HG03442 (cell line): Measurements from ENCODE around the gene CSTPP1.
"Not testable (repeated sequence)": the region's sequence is repeated elsewhere in the genome, so short reads cannot be mapped to it uniquely, and the experiment has no call there.

Experiments
- ATAC-seq: cut with Tn5 transposase; IDR thresholded peaks from one replicate; pipeline ENCODE4 v1.9.1; 2021; ENCODE audit warnings: mild to moderate bottlenecking, moderate library complexity; ENCODE audit not compliant: unreplicated experiment

CSTPP1 gene

GRCh38 chr11:46951864-46952263 is 15.3 kb downstream of the CSTPP1 start:
- no peak for ATAC-seq

- ATAC-seq, result no peak
These were observed 16.0 kb downstream of the CSTPP1 start for GRCh38 chr11:46952553-46952952.

DNA sequence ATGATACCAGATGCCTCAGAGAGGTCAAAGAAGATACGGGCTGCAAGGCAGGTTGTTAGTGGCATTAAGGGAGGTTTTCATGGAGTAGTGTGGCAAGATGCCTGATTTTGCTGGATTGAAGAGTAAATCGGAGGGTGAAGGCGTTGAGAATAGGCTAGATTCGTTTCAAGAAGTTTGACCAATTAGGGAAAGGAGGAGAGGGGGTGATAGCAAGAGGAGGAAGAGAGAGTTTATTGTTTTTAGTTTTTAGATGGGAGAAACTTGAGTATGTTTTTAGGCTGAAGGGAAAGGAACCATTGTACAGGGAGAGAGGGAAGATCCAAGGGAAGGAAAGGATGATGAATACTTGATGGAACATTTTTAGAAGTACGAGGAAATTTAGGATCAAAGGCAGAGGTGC is 16.5 kb downstream of the CSTPP1 start:
- ATAC-seq, result no peak

DNA sequence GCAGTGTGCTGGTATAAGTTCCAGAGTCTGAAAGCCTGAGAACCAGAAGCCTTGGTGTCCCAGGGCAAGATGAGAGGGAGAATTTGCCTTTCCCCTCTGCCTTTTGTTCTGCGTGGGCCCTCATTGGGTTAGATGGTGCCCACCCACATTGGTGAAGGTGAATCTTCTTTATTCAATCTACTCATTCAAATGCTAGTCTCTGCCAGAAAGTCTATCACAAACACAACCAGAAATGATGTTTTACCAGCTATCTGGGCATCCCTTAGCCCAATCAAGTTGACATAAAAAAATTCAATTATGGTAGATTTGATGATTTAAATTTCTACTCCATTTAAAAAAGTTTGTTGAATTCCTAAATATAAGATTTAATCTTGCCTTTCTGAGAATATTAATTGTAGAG is 22.2 kb downstream of the CSTPP1 start:
- ATAC-seq, result no peak

DNA sequence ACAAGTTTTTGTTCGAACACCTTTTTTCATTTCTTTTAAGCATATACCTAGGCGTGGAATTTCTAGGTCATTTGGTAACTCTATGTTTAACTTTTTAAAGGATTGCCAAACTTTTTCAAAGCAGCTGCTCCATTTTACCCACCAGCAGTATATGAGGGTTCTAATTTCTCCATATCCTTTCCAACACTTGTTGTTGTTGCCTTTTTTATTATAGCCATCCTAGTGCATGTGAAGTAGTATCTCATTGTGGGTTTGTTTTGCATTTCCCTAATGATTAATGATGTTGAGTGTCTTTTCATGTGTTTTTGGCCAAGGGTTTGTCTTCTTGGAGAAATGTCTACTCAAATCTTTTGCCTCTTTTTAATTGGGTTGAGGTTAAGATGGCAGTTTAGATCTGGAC is 24.5 kb downstream of the CSTPP1 start:
- ATAC-seq, result no peak

DNA sequence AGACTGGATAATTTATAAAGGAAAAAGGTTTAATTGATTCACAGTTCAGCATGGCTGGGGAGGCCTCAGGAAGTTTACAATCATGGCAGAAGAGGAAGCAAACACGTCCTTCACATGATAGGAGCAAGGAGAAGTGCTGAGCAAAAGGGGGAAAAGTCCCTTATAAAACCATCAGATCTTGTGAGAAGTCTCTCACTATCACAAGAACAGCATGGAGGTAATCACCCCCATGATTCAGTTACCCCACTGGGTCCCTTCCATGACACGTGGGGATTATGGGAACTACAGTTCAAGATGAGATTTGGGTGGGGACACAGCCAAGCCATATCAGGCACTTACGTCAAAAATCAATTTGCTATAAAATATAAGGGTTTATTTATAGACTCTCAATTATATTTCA is 25.3 kb downstream of the CSTPP1 start:
- ATAC-seq, result not testable (repeated sequence)

- ATAC-seq, result no peak
These were observed 27.3 kb downstream of the CSTPP1 start for GRCh38 chr11:46963844-46964243.

DNA sequence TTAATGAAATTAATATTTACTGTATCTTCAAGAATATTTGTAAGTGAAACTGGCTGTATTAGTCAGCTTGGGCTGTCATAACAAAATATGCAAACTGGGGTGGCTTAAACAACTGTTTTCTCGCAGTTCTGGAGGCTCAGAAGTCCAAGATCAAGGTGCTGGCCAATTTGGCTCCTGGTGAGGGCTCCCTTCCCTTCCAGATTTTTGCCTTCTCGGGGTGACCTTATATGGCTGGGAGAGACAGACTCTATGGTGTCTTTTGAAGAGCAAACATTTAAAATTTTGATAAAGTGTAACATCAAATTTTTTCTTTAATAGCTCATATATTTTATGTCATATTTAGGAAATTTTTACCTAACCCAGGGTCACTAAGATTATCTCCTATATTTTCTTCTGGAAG is 30.2 kb downstream of the CSTPP1 start:
- ATAC-seq, result no peak

DNA sequence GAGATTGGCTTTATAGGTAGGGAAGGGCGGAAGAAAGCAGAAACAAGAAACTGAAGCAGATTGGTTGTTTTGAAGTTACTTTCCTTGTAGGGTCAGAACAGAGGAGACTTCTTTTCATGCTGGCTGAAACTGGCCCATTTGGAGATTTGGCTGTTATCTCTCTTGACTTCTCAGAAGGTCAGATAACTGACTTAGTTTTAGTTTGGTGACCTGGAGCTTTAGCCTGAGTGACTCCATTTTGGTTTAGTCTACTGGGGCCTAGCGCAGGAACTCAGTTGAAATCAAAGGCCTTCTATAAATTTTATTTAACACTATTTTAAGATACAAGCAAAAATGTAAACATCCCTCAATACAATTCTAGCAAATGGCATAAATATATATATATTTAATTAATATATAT is 31.4 kb downstream of the CSTPP1 start:
- ATAC-seq, result no peak

GRCh38 chr11:46969379-46969778 is 32.8 kb downstream of the CSTPP1 start:
- ATAC-seq, result no peak

- no peak for ATAC-seq
These were observed 34.5 kb downstream of the CSTPP1 start for GRCh38 chr11:46970913-46971625.

GRCh38 chr11:46972343-46972742 is 35.8 kb downstream of the CSTPP1 start:
- no peak for ATAC-seq

GRCh38 chr11:46972821-46973220 is 36.3 kb downstream of the CSTPP1 start:
- no peak for ATAC-seq

- ATAC-seq, result no peak
These were observed 39.8 kb downstream of the CSTPP1 start for GRCh38 chr11:46976182-46976854.

DNA sequence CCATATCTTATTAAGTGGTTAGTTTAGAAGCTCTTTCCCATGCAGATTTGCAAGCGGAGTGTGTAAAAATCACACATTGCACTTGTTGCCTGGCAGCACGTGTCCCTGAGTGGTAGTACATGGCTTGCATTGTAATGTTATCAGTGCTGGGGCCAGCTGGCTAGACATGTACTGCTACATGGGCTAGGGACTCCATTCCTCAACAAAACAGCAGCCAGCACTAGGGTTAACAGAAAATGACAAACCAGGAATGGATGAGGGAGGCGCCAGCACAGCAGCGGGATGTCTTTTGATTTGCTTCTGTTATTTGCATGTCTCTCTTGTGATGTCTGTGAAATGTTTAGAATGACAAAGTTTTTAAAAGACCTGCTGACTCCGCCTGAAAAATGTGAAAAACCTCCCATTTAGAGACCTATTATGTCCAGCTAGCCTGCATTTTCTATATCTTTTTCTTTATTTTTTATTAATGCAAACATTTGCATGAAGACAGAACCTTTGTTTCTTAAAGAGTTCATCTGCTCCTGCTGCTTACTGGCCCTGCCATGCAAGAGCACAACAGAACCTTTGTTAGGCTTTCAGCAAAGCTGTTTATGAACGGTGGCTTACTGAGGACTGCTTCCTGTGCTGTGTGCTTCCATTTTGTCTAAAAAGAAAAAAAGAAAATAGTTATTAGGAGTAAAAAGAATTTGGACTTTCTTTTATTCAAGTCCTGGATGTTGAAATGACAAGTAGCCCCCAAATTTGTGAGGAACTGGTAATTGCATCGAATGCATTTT is 40.7 kb downstream of the CSTPP1 start:
- ATAC-seq, result no peak

- ATAC-seq, result no peak
These were observed 41.5 kb downstream of the CSTPP1 start for GRCh38 chr11:46978005-46978491.

DNA sequence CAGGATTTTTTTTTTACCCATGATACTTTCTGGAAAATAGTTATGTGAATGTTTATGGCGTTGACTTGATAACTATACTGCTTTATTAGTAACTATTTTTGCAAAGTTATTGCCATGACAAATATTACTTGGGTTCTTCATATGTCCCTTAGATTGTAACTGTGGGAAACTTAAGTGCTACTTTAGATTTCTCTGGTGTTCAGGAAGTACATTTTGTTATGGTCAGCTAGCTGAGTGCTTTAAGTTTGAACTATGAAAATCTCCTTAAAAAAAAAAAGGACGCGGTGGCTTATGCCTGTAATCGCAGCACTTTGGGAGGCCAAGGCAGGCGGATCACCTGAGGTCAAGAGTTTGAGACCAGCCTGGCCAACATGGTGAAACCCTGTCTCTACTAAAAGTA is 42.8 kb downstream of the CSTPP1 start:
- no peak for ATAC-seq

DNA sequence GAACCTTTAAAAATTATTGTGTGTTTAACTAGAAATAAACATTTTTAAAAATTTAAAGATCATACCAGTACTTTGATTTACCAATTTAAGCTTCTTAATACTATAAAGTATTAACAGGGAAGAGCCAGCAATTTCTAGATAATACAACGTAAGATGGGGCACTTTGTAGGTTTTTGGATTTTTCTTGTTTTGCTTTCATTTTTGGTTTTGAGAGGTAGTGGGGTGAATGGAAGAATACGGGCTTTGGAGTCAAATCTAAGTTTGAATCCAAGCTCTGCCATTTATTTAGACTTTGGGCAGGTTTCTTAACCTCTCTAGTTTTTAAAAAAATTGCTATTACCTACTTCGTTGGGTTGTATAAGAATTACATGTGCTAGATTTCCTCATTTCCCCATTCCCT is 44.9 kb downstream of the CSTPP1 start:
- ATAC-seq, result no peak

- ATAC-seq, result no peak
These were observed 46.4 kb downstream of the CSTPP1 start for GRCh38 chr11:46982797-46983452.

DNA sequence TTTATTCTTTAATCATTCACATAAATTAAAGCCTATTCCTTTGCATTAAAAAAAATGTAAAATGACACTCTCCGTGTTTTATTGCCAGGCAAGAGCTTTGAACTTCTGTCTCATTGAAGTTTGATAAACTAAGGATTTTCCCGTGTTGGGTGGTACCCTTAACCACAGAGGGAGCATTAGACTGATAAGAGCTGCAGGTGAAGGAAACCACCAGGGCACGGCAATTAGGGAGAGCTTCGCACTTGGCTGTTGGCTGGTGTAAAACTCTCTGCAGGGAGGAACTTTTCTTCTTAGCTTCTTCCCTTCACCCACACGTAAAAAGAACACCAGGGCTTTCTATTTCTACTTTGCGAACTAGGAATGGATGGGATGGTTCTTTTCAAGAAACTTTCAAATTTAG is 47.0 kb downstream of the CSTPP1 start:
- ATAC-seq, result no peak

DNA sequence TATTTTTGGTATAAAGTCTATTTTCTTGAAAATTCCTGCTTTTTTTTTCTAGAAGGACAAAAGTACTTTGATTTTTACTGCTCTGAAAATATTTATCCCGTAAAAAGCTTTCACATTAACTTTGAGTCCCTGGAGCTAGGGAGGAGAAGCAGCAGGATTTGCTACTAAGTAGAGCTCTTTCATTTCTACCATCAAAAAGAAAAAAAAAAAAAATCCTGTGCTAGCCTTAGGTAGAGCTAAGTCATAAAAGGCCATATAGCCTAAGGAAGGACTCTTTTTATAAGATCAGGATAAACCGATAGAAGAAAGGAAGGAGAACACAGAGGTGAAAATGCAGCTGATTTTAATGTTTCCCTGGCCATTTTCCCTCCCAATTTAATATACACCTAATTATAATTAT is 48.0 kb downstream of the CSTPP1 start:
- ATAC-seq, result no peak
